DMS53 (cell line): ENCODE data around the gene PLA2G2A.
A peak's percentile ranks its signal among the peaks of the same experiment; 100 is the strongest.

Experiments
- DNase-seq: peaks from one replicate; lab custom pipeline; 2025; lab: John Stamatoyannopoulos, UW

The PLA2G2A gene

DNA sequence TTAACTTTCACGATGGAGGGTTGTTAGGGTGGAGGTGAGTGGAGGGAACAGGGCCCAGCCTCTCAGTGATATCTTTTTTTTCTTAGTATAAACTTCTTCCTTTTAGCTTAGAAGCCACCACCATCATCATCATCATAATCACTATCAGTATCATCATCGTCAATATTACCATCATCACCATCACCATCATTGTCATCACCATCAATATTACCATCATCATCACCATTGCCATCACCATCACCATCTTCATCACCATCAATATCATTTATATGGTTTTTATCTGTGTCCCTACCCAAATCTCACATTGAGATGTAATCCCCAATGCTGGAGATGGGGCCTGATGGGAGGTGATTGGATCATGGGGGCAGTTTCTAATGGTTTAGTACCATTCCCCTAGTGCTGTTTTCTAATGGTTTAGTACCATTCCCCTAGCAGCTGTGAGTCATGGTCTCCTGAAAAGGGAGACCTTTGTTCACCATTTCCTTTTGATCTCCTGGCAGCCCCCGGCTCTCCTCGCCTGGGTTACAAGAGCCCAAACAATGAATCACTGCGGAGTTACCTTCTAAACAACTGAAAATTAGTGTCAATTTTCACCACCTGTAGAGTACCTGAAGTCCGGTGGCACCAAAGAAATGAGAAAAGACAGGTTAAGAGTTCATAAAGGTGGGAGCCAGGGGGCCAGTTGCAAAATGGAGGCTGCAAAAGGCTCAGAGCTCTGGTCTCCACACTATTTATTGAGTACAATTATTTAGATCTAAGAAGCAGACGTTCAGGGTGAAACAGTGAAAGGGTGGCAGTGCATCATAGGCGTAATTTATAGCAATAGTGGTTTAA is 52.9 kb downstream of the PLA2G2A start:
- peak; percentile 93 for DNase-seq
